Body of pancreas (tissue), 4 donors: ENCODE measurements around the gene DOHH.

Source experiments
- POLR2A ChIP-seq, 3 donors: fragments of 450-650 bp; IDR thresholded peaks; one replicate each; pipeline ENCODE4 v1.6.1; 2016; ENCODE audit warnings: antibody characterized with exemption in 3 of 3, mild to moderate bottlenecking in 2 of 3
- TF ChIP-seq, protein P1 (sequence below), 7 experiments: fragments of 450-650 bp in 4 of 7; fragments of 200-600 bp in 3 of 7; sonication (generic) in 3 of 7; IDR thresholded peaks; one replicate each; pipeline ENCODE4 v1.5.1; 2016 to 2019; ENCODE audit warnings: antibody characterized with exemption in 7 of 7

DNA sequence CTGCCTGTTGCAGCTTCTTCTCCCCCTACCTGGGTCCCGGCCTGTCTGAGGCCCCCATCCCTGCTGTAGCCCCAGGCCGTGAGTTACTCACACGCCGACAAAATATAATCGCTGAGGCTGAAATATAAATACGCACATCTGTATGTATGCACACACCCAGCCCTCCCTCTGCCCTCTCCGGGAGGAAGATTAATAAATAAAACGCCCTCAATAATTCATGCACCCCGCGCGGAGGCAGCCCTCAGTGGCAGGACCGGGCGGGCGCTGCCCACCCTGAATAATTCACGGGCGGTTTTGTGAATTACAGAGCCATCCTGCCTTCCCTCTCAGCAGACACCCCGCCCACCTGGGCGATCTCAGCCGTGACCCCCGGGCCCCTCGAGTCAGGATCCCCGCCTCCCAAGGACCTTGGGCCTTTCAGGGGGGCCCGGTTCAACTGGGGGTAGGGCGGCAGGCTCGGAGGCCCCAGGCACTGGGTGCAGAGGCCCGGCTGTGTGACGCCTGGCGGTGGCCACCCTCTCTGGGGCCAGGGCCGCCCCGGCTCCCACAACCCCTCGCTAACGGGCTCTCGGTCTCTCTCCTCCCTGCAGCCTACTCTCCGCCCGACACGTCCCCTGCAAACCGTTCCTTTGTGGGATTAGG lies 44.4 kb downstream of the DOHH start:
- TF ChIP-seq, protein P1, sequence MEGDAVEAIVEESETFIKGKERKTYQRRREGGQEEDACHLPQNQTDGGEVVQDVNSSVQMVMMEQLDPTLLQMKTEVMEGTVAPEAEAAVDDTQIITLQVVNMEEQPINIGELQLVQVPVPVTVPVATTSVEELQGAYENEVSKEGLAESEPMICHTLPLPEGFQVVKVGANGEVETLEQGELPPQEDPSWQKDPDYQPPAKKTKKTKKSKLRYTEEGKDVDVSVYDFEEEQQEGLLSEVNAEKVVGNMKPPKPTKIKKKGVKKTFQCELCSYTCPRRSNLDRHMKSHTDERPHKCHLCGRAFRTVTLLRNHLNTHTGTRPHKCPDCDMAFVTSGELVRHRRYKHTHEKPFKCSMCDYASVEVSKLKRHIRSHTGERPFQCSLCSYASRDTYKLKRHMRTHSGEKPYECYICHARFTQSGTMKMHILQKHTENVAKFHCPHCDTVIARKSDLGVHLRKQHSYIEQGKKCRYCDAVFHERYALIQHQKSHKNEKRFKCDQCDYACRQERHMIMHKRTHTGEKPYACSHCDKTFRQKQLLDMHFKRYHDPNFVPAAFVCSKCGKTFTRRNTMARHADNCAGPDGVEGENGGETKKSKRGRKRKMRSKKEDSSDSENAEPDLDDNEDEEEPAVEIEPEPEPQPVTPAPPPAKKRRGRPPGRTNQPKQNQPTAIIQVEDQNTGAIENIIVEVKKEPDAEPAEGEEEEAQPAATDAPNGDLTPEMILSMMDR (IDR thresholded peaks at IDR 0.05), result no peak
- no peak for TF ChIP-seq POLR2A (IDR thresholded peaks at IDR 0.05)
